RWPE2 (cell line): ENCODE data around the gene EEF2K.

Experiments
- ATAC-seq: fragments of 200-7000 bp; cut with Tn5 transposase; 3 replicates; pipeline ENCODE4 v1.9.1; 2021; ENCODE audit warnings: low read depth
- DNase-seq: peaks from one replicate; pipeline ENCODE4 v3.0.0-alpha.2; 2020; ENCODE audit warnings: low spot score
- H3K27ac ChIP-seq: fragments of 450-650 bp; 2 replicates; pipeline ENCODE4 v1.5.1; 2017; ENCODE audit warnings: mild to moderate bottlenecking; ENCODE audit not compliant: poor library complexity, severe bottlenecking
- H3K27me3 ChIP-seq: fragments of 250-450 bp; sonication (Bioruptor Pico); 2 replicates; pipeline ENCODE4 v1.5.1; 2021; ENCODE audit warnings: mild to moderate bottlenecking, moderate library complexity; ENCODE audit not compliant: insufficient read depth, poor library complexity, severe bottlenecking
- H3K36me3 ChIP-seq: fragments of 250-450 bp; sonication (Bioruptor Pico); 2 replicates; pipeline ENCODE4 v1.5.1; 2020; ENCODE audit warnings: low read depth, mild to moderate bottlenecking, moderate library complexity
- H3K4me1 ChIP-seq: fragments of 250-450 bp; sonication (Bioruptor Pico); 2 replicates; pipeline ENCODE4 v1.5.1; 2021; ENCODE audit warnings: mild to moderate bottlenecking, moderate library complexity; ENCODE audit not compliant: insufficient read depth, poor library complexity, severe bottlenecking
- H3K4me3 ChIP-seq: fragments of 250-450 bp; sonication (Bioruptor Pico); 2 replicates; pipeline ENCODE4 v1.5.1; 2021; ENCODE audit warnings: mild to moderate bottlenecking, moderate library complexity; ENCODE audit not compliant: severe bottlenecking
- H3K9me3 ChIP-seq: fragments of 250-450 bp; sonication (Bioruptor Pico); 2 replicates; pipeline ENCODE4 v1.5.1; 2021; ENCODE audit warnings: mild to moderate bottlenecking, moderate library complexity; ENCODE audit not compliant: severe bottlenecking
- TF ChIP-seq, protein P1 (sequence below): fragments of 450-650 bp; IDR thresholded peaks from one replicate; pipeline ENCODE4 v1.5.1; 2017; ENCODE audit warnings: mild to moderate bottlenecking, moderate library complexity; ENCODE audit not compliant: poor library complexity, severe bottlenecking

The EEF2K gene

DNA sequence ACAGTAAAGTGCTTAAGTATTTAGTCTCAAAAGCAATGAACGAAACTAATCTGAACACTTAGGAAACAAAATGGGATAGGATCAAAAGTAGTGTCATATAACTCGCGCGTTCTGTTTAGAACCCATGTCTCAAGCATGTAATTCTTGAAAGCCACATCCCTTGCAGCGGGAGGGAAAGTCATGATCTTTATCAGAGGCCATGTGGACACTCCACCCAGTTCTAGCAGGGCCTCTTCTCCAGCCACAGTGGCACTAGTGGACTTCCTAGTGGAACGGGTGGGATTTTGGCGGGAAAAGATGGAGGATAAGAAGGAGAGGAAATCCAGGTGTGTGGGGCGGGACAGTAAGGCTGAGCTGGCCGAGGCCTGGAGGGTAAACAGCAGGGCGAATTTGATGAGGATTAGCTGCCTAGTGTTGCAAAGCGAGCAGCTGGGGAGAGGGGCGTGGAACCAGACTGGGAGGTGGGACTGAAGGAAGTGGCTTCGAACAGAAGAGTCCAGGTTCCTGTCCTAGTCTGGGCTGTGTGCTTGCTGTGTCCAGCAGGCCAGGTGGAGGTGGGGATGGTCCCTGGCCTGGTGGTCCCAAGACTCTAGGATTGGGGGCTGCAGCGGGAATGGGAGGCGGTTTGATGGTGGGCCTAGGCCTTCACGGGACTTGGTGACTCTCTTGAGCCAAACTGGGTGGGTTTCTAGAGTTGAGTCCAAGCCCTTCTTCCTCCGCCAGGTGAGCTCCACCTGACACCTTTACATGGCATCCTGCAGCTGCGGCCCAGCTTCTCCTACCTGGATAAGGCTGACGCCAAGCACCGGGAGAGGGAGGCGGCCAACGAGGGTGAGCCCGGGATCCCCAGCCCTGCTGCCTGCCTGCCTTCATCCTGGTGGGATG is 107.1 kb downstream of the EEF2K start:
- no peak overlapping the region for H3K4me3 ChIP-seq
- peaks cover 73% of the 10 kb centered on the region for H3K36me3 ChIP-seq
- no peak overlapping the region for H3K27ac ChIP-seq
- no peaks in the 10 kb centered on the region for H3K27me3 ChIP-seq
- H3K9me3 ChIP-seq, result no peaks in the 10 kb centered on the region
- peaks cover 11% of the 10 kb centered on the region for H3K4me1 ChIP-seq
- TF ChIP-seq, protein P1, sequence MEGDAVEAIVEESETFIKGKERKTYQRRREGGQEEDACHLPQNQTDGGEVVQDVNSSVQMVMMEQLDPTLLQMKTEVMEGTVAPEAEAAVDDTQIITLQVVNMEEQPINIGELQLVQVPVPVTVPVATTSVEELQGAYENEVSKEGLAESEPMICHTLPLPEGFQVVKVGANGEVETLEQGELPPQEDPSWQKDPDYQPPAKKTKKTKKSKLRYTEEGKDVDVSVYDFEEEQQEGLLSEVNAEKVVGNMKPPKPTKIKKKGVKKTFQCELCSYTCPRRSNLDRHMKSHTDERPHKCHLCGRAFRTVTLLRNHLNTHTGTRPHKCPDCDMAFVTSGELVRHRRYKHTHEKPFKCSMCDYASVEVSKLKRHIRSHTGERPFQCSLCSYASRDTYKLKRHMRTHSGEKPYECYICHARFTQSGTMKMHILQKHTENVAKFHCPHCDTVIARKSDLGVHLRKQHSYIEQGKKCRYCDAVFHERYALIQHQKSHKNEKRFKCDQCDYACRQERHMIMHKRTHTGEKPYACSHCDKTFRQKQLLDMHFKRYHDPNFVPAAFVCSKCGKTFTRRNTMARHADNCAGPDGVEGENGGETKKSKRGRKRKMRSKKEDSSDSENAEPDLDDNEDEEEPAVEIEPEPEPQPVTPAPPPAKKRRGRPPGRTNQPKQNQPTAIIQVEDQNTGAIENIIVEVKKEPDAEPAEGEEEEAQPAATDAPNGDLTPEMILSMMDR, result no peak
- DNase-seq (no peak), ATAC-seq (no peak)

DNA sequence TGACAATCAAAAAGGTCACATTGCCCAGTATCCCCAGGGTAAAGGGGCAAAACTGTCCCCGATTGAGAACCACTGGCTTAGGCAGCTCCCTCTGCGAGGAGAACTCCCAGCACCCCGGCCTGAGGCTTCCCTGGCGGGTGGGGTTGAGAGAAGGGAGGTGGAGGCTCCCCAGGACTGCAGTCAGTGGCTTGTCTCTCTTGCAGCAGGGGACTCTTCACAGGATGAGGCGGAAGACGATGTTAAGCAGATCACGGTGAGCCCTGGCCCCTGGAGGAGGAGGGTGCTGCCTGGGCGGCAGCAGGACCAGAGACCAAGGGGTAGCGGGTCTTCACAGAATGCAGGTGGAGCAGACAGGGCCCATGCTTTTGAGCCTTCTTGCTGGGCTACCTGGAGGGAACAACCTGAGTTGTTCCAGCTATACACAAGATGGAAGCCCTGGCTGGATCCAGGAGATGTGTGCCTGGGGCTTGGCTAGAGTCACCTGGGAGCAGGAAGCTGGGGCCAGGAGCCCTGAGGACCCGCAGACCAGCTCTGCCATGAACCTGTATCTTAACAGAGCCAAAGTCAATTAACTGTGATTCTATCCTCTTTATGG is 107.9 kb downstream of the EEF2K start:
- TF ChIP-seq, protein P1, result no peak
- DNase-seq (no peak), ATAC-seq (no peak)
- no peak overlapping the region for H3K4me3 ChIP-seq
- peak overlapping the region; percentile 41 for H3K27ac ChIP-seq
- peaks cover 75% of the 10 kb centered on the region for H3K36me3 ChIP-seq
- no peaks in the 10 kb centered on the region for H3K9me3 ChIP-seq
- no peaks in the 10 kb centered on the region for H3K27me3 ChIP-seq
- H3K4me1 ChIP-seq, result peaks cover 11% of the 10 kb centered on the region

DNA sequence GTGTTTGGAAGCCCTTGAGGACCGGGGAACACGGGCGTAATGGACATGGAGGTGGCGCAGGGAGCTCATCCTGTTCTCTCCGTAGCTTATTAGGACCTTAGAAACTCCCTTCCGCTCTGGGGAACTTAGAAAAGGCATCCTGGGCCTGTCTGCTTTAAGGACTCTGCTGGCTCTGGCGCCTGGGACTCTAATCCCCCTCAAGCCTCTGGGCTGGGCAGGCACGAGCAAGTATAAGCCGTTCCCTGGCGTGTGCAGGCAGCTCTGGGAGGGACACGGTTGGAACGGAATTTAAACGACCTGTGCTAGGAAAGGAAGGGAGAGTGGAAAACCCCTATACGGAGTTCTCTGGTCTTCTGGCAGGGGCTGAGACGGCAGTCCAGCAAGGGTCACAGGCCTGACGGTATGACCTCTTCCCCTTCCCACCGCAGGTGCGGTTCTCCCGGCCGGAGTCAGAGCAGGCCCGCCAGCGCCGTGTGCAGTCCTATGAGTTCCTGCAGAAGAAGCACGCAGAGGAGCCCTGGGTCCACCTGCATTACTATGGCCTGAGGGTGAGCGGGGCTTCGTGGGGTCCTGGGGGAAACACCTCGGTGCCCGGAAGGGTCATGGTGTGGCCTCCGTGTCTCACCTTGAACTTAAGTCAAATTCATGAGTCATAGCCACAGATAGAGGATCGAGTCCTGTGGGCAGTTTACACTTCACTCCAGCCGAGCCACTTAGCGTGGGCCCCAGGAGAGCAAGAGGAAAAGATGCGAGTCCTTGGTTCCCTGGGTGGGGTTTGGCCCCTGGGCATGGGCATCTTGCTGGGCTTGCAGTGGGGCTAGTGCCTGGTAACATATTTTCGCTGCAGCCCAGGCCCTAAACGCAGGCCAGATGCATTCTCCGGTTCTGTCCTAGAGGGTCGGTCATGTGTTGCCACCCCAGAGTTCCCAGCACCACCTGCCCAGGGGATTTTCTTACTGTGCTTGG is 108.9 kb downstream of the EEF2K start:
- ATAC-seq (peak; percentile 84), DNase-seq (no peak)
- TF ChIP-seq, protein P1, result no peak
- no peaks in the 10 kb centered on the region for H3K27me3 ChIP-seq
- no peak overlapping the region for H3K4me3 ChIP-seq
- peaks cover 11% of the 10 kb centered on the region for H3K4me1 ChIP-seq
- peaks cover 76% of the 10 kb centered on the region for H3K36me3 ChIP-seq
- H3K27ac ChIP-seq, result peak overlapping the region; percentile 41
- H3K9me3 ChIP-seq, result no peaks in the 10 kb centered on the region

DNA sequence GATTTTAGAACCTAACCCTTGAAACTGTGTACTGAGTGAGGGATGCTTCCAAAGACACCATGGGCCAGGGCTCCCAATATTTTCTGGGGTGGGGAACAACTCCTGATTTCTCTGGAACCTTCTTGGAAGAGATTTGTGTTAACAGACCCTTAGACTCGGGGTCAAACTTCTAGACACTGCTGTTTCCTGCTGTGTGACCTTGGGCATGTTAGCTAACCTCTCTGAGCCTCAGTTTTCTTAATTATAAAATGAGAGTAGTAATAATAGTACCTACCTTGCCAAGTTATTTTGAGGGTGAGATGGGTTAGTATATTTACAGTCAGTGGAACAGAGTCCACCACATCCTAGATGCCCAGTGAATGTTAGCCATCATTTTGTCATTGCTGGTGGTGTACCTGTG is 109.9 kb downstream of the EEF2K start:
- TF ChIP-seq, protein P1, result no peak
- no peaks in the 10 kb centered on the region for H3K9me3 ChIP-seq
- ATAC-seq (no peak), DNase-seq (no peak)
- no peaks in the 10 kb centered on the region for H3K27me3 ChIP-seq
- peaks cover 76% of the 10 kb centered on the region for H3K36me3 ChIP-seq
- H3K27ac ChIP-seq, result no peak overlapping the region
- no peak overlapping the region for H3K4me3 ChIP-seq
- peaks cover 11% of the 10 kb centered on the region for H3K4me1 ChIP-seq
